ENCODE results near the gene HOXC10.

The HOXC10 gene

DNA sequence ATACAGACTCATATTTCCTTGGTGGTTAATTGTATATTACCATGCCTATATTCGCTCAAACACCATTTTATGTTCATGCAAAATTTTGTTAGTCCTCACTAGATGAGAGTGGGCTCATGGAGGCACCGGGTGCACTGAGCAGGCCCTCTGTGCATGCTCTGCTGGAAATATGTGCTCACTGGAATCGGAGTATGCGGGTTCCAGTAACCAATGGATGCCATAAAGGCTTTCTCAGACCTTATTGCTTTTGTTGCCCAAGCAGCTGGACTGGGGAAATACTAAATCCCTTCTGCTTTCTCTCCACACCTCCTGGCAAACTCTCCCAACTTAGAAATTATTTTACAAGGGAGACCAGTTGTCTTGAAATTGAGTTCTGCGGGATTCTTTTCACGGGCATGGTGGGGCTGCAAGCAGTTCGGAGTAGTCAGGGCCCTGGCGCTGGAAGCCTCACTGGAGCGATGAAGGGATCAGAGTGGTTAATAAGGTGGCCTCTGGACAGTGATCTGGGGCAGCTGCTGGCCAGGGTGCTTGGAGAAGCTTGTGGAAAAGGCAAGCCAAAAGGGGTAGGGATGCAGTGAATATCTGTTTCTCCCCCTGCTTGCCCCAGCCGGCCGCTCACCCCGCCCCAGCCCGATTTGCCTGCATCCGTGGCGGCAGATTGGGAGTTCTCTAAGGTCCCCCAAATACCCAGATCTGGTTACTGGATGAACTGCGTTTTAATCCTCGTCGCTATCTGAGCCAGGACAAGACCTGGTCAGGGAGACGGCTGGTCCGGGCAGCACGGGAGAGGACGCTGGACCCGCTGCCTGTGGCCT is 35.9 kb downstream of the HOXC10 start:
- Mint-ChIP-seq H3K27ac (no peak overlapping the region), H3K4me1 (ENCODE audit: low read depth) (peaks cover 15% of the 10 kb centered on the region), H3K27me3 (ENCODE audit: low read depth) (peaks cover 84% of the 10 kb centered on the region), H3K9me3 (no peaks in the 10 kb centered on the region), H3K36me3 (ENCODE audit: low read depth) (no peaks in the 10 kb centered on the region), H3K4me3 (no peak overlapping the region)

DNA sequence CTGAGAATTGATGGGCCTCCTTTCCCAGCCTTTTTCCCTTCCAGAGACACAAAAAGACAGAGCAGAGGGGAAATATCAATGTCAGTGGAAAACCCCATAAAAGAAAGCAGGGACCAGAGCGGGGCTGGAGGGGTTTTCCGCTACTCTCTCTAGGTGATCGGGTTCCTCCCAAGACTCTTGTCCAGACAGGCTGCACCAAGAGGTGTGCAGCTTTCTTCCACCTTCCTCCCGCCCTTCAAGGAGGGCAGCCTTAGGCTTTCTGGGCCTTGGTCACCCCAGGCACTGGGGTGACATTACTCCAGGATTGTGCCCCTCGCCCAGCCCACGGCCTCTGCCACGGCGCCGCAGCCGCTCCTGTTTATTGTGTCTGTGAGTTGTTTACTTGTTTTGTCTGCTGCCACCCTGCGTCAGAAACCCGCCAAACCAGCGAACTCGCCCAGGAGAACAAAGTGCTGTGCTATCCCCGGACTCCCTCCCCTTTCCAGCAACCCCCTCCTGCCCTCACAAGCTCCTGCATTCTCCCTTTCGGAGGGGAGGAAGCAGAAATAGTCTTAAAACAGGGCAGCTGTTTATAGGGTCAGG is 36.6 kb downstream of the HOXC10 start:
- Mint-ChIP-seq H3K36me3 (ENCODE audit: low read depth) (no peaks in the 10 kb centered on the region), H3K27me3 (ENCODE audit: low read depth) (peaks cover 84% of the 10 kb centered on the region), H3K4me3 (peak overlapping the region; percentile 25), H3K9me3 (no peaks in the 10 kb centered on the region), H3K27ac (no peak overlapping the region), H3K4me1 (ENCODE audit: low read depth) (peaks cover 19% of the 10 kb centered on the region)

DNA sequence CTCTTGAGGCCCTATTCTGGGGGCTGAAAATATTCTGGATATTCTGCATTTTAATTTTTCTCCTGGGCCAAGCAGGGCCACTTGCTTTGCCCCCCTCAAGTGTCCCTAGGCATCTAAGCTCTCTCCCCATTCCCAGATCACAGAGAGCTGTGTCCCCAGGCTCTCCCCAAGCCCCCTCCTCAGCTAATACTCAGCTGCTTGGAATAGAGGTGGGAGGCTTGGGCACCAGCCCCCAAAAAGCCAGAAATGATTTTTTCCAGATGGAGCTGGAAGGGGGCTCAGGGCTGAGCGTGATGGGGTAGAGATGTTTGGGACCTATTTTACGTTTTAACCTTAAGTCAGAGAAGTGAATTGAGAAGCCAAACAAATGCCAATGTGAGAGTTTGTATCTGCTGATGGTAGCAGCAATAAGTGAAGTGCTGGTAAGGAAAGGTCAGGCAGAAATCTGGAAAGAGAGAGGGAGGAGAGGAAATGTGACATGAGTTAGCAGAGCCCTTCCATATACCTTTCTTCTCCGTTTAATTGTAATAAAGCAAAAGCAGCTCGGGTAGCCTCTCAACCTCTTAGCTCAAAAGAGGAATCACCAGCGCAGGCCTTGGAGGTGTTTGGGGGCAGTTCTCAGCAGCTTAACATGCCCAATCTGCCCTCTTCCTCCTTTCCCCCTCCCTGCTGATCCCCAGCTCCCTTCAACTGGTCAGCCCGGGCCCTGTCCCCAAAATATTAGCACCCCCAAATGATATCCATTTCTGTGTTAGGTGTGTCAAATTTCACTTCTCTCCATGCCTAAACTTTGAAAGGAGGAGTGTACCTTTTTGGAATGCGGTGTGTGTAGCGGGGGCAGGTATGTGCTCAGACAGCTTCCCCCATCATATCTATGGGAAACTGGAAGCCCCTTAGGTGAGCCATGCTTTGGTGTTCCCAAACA is 38.3 kb downstream of the HOXC10 start:
- no peak overlapping the region for H3K27ac Mint-ChIP-seq
- no peaks in the 10 kb centered on the region for H3K9me3 Mint-ChIP-seq
- H3K27me3 Mint-ChIP-seq (ENCODE audit: low read depth), result peaks cover 88% of the 10 kb centered on the region
- H3K36me3 Mint-ChIP-seq (ENCODE audit: low read depth), result no peaks in the 10 kb centered on the region
- H3K4me1 Mint-ChIP-seq (ENCODE audit: low read depth), result peaks cover 21% of the 10 kb centered on the region
- no peak overlapping the region for H3K4me3 Mint-ChIP-seq

DNA sequence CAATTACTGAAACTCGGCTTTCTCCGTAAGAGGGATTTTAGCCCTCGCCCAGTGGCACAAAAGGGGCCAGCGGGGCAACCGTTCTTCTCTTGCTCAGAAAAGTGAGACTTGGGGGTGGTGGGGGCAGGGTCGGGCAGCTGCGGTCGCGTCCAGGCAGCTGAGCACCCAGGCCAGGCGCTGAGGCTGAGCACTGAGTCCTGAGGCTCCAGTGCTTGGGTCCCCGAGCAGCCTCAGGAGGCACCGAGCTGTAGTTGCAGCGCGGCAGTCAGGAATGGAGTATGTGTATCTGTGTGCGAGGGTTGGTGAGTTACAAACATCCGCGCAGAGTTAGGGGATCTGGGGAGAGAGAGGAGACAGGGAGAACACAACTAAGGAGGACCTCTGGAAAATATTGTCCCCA is 39.2 kb downstream of the HOXC10 start:
- Mint-ChIP-seq H3K4me1 (ENCODE audit: low read depth) (peaks cover 24% of the 10 kb centered on the region), H3K36me3 (ENCODE audit: low read depth) (no peaks in the 10 kb centered on the region), H3K4me3 (no peak overlapping the region), H3K9me3 (no peaks in the 10 kb centered on the region), H3K27me3 (ENCODE audit: low read depth) (peaks cover 95% of the 10 kb centered on the region), H3K27ac (no peak overlapping the region)

DNA sequence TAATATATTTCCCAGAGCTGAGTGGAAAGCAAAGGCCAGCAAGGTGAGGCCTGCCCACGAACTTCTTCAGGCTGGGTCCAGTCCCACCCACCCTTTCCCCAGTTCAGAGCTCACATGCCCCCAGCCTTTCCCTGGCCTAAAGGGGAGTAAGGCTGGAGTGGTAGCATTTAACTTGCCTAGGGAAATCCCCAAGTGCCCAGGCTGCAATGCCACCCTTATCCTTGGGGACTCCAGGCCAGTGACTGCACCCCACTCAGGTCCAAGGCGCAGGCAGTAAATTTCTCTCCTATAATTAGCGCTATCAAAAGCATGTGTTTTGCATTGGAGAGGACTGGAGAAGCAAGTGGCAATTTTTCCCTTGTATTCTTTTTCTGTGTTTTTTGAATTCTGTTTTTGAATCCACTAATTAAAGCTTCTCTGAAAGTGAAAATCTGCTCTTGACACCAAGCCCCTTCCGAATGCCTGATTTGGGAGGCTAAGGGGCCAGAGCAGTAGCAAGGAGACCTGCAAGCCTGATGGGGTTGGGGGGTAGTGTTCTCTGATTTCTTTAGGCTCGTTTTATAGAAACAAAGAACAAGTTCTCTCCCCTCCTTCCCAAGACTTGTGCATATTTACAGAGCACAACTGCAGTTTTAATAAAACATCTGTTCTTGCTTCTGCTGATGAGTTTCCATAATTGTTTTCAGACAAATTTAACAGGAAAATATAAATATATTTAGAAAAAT is 39.8 kb downstream of the HOXC10 start:
- H3K4me3 Mint-ChIP-seq, result no peak overlapping the region
- no peak overlapping the region for H3K27ac Mint-ChIP-seq
- peaks cover 94% of the 10 kb centered on the region for H3K27me3 Mint-ChIP-seq (ENCODE audit: low read depth)
- no peaks in the 10 kb centered on the region for H3K36me3 Mint-ChIP-seq (ENCODE audit: low read depth)
- no peaks in the 10 kb centered on the region for H3K9me3 Mint-ChIP-seq
- H3K4me1 Mint-ChIP-seq (ENCODE audit: low read depth), result peaks cover 23% of the 10 kb centered on the region

DNA sequence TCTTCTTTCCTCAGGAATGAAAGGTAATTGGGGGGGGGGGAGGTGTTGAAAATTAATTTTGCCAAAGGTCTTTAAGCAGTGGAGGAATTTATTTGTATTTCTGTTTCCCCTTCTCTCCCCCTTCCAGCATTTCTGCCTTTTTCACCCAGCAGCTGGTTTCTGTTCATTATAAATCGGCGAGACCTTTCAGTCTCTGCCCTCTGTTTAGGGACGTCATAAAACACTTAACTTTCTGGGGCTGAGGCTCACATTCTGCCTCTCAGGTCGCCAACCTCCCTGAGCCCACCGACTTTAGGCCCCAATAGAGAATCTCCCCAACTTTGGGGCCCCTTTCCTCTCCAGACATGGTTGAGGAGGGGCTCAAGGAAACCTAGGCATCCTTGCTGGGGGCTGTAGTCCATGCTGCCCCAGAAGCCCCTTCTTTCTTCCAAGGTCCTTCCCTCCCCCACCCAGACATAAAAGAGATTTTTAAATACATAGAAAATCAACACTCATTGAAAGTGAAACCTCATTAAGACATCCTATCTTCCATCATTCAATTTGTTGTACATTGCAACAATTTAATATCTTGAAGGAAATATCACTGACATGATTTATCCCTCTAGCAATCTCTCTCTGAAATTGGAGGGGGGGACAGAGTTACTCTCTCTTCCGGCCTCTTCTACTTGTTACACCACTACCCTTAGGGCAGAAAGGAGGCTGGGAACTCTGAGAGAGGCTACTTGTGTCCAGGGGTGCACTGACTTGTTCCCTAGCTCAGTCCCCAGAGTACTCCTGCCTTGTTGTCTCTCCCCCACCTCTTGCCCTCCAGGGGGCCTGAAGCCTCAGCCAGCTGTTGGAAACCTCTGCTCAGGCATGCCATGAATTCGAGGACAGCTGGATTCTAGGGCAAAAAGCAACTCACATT is 40.8 kb downstream of the HOXC10 start:
- no peak overlapping the region for H3K4me3 Mint-ChIP-seq
- no peak overlapping the region for H3K27ac Mint-ChIP-seq
- H3K9me3 Mint-ChIP-seq, result no peaks in the 10 kb centered on the region
- peaks cover 2% of the 10 kb centered on the region for H3K36me3 Mint-ChIP-seq (ENCODE audit: low read depth)
- H3K27me3 Mint-ChIP-seq (ENCODE audit: low read depth), result peaks cover 93% of the 10 kb centered on the region
- H3K4me1 Mint-ChIP-seq (ENCODE audit: low read depth), result peaks cover 23% of the 10 kb centered on the region

GRCh38 chr12:54026640-54027441 is 41.9 kb downstream of the HOXC10 start:
- no peak overlapping the region for H3K27ac Mint-ChIP-seq
- no peaks in the 10 kb centered on the region for H3K9me3 Mint-ChIP-seq
- peaks cover 2% of the 10 kb centered on the region for H3K36me3 Mint-ChIP-seq (ENCODE audit: low read depth)
- H3K27me3 Mint-ChIP-seq (ENCODE audit: low read depth), result peaks cover 95% of the 10 kb centered on the region
- H3K4me1 Mint-ChIP-seq (ENCODE audit: low read depth), result peaks cover 20% of the 10 kb centered on the region
- H3K4me3 Mint-ChIP-seq, result no peak overlapping the region

- H3K4me3 Mint-ChIP-seq, result no peak overlapping the region
- H3K4me1 Mint-ChIP-seq (ENCODE audit: low read depth), result peaks cover 23% of the 10 kb centered on the region
- peaks cover 95% of the 10 kb centered on the region for H3K27me3 Mint-ChIP-seq (ENCODE audit: low read depth)
- no peaks in the 10 kb centered on the region for H3K9me3 Mint-ChIP-seq
- H3K36me3 Mint-ChIP-seq (ENCODE audit: low read depth), result peaks cover 2% of the 10 kb centered on the region
- H3K27ac Mint-ChIP-seq, result no peak overlapping the region
Measured at GRCh38 chr12:54027442-54027786, 42.5 kb downstream of the HOXC10 start.

GRCh38 chr12:54028314-54029201 is 43.6 kb downstream of the HOXC10 start, which contains the start of gene HOXC6:
Gene HOXC6, plus strand, starts transcription at chr12:54028440. Its CDS starts 82 bp downstream, at chr12:54028522.
- Mint-ChIP-seq H3K27ac (no peak within 1 kb of the TSS), H3K4me3 (no peak within 1 kb of the TSS), H3K36me3 (ENCODE audit: low read depth) (peaks cover 2% of the 10 kb centered on the region), H3K9me3 (no peaks in the 10 kb centered on the region), H3K27me3 (ENCODE audit: low read depth) (peaks cover 95% of the 10 kb centered on the region), H3K4me1 (ENCODE audit: low read depth) (peaks cover 27% of the 10 kb centered on the region)

GRCh38 chr12:54029529-54030441 is 44.8 kb downstream of the HOXC10 start:
- Mint-ChIP-seq H3K4me3 (no peak overlapping the region), H3K27me3 (ENCODE audit: low read depth) (peaks cover 92% of the 10 kb centered on the region), H3K36me3 (ENCODE audit: low read depth) (peaks cover 2% of the 10 kb centered on the region), H3K9me3 (no peaks in the 10 kb centered on the region), H3K27ac (no peak overlapping the region), H3K4me1 (ENCODE audit: low read depth) (peaks cover 30% of the 10 kb centered on the region)

DNA sequence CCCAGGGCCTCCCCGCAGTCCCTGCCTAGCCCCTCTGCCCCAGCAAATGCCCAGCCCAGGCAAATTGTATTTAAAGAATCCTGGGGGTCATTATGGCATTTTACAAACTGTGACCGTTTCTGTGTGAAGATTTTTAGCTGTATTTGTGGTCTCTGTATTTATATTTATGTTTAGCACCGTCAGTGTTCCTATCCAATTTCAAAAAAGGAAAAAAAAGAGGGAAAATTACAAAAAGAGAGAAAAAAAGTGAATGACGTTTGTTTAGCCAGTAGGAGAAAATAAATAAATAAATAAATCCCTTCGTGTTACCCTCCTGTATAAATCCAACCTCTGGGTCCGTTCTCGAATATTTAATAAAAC is 45.5 kb downstream of the HOXC10 start:
- Mint-ChIP-seq H3K27me3 (ENCODE audit: low read depth) (peaks cover 92% of the 10 kb centered on the region), H3K27ac (no peak overlapping the region), H3K4me3 (no peak overlapping the region)

More for the DNA sequence above, 45.5 kb downstream of the HOXC10 start:
- Mint-ChIP-seq H3K9me3 (no peaks in the 10 kb centered on the region), H3K4me1 (ENCODE audit: low read depth) (peaks cover 30% of the 10 kb centered on the region), H3K36me3 (ENCODE audit: low read depth) (peaks cover 2% of the 10 kb centered on the region)
